Osteocyte (in vitro differentiated cells): Measurements from ENCODE around the gene CSMD2. TPM values are rescaled to one million over a fixed set of nuclear protein-coding genes. Genes with fewer than 3 reads are reported as not detected.

Source experiments
- DNase-seq: peaks from one replicate; pipeline ENCODE4 v3.0.0; 2021; ENCODE audit warnings: mixed read lengths; ENCODE audit not compliant: unreplicated experiment; ENCODE audit errors: extremely low spot score
- H3K27ac Mint-ChIP-seq: one replicate; pipeline ENCODE4 v1.8.0; 2021; ENCODE audit warnings: mild to moderate bottlenecking, mixed read lengths; ENCODE audit not compliant: unreplicated experiment
- H3K27me3 Mint-ChIP-seq: one replicate; pipeline ENCODE4 v1.8.0; 2021; ENCODE audit warnings: mixed read lengths; ENCODE audit not compliant: unreplicated experiment
- H3K36me3 Mint-ChIP-seq: one replicate; pipeline ENCODE4 v1.8.0; 2021; ENCODE audit warnings: mixed read lengths; ENCODE audit not compliant: unreplicated experiment
- H3K4me1 Mint-ChIP-seq: one replicate; pipeline ENCODE4 v1.8.0; 2021; ENCODE audit warnings: mixed read lengths; ENCODE audit not compliant: unreplicated experiment
- H3K4me3 Mint-ChIP-seq: one replicate; pipeline ENCODE4 v1.8.0; 2021; ENCODE audit warnings: mild to moderate bottlenecking, moderate library complexity, mixed read lengths; ENCODE audit not compliant: unreplicated experiment
- H3K9me3 Mint-ChIP-seq: one replicate; pipeline ENCODE4 v1.8.0; 2021; ENCODE audit warnings: mixed read lengths; ENCODE audit not compliant: unreplicated experiment
- CTCF ChIP-seq: fragments of 200-600 bp; sonication (generic); IDR thresholded peaks from 2 replicates; pipeline ENCODE4 v1.5.0; 2021; ENCODE audit warnings: antibody characterized with exemption, mild to moderate bottlenecking, moderate library complexity
- total RNA-seq: library from RNA; stranded (reverse); gene quantifications from 2 replicates; pipeline ENCODE4 v1.2.1, GENCODE V29; 2021

The CSMD2 gene
- total RNA-seq, 1 donor from 2014 or later = not detected

DNA sequence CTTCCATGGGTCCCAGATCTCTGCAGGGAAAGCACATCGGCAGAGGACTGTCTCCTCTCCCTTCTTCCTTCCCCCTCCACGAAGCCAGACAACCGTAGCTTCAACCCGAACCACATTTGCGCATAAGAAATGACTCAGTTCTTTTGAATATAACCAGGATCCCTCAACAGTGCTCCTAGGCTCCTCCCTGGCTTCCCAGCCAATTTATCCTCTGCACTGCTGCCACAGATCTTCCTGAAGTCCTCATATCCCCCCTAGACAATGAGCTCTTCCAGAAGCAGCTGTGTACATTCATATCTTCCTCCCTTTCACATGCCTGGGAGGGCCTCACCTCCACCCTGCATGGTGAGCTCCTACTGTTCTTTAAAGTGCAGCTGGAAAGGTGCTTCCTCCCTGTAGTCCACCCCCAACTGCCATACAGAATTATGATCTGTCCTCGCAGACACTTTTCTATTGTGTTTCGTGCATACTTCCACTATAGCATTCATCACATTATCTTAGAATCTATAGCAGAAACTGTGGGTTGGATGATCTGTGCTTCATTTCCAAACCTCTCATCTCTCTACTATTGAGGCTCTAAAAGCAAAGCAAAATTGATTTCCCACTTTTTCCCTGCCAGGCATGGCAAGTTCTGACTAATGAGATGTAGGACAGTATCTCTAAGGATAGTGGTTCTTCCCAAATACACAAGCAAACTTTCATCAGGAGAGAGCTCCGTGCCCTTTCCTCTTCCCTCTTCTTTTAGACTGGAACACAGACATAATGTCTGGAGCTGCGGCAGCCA lies 480.4 kb downstream of the CSMD2 start:
- Mint-ChIP-seq H3K27me3 (no peaks in the 10 kb centered on the region), H3K4me3 (no peak overlapping the region), H3K36me3 (no peaks in the 10 kb centered on the region), H3K27ac (no peak overlapping the region), H3K9me3 (no peaks in the 10 kb centered on the region), H3K4me1 (no peaks in the 10 kb centered on the region)
- TF ChIP-seq CTCF = no peak
- DNase-seq = no peak

GRCh38 chr1:33683913-33684312 lies 481.1 kb downstream of the CSMD2 start:
- Mint-ChIP-seq H3K36me3 (no peaks in the 10 kb centered on the region), H3K4me1 (no peaks in the 10 kb centered on the region), H3K27ac (no peak overlapping the region), H3K27me3 (no peaks in the 10 kb centered on the region), H3K9me3 (no peaks in the 10 kb centered on the region), H3K4me3 (no peak overlapping the region)
- DNase-seq = peak; percentile 66
- no peak for TF ChIP-seq CTCF

GRCh38 chr1:33682371-33682770 lies 482.7 kb downstream of the CSMD2 start:
- Mint-ChIP-seq H3K4me3 (no peak overlapping the region), H3K27ac (no peak overlapping the region), H3K27me3 (no peaks in the 10 kb centered on the region), H3K4me1 (no peaks in the 10 kb centered on the region), H3K36me3 (no peaks in the 10 kb centered on the region), H3K9me3 (no peaks in the 10 kb centered on the region)
- TF ChIP-seq CTCF = no peak
- no peak for DNase-seq

DNA sequence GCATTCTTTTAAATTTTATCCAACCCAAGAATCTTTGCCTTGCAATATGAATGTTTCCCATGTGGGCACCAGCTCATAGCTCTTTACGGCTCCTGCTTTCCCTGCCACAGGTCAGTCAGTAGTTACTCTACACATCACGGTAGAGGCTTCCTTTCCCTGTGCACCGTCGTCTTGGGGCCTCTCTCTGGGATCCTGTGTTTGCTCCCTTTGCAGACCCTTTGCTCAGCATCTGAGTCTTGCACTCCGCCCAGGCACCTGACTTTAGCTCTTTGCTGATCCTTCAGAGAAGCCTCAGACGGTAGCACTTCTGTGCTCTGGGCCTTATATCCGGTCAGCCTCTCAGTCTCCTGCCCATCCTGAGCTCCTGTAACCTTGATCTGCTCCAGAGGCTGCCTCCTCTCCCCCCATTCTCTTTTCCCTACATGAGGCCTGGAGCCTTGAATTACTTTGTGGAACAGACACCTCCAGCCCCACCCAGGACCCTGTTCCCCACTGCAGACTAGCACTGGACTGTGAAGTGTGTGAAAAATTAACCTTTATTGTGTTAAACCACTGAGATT lies 484.7 kb downstream of the CSMD2 start:
- Mint-ChIP-seq H3K27ac (no peak overlapping the region), H3K9me3 (no peaks in the 10 kb centered on the region), H3K4me1 (no peaks in the 10 kb centered on the region), H3K4me3 (no peak overlapping the region), H3K36me3 (no peaks in the 10 kb centered on the region), H3K27me3 (no peaks in the 10 kb centered on the region)
- TF ChIP-seq CTCF = no peak
- peak; percentile 80 for DNase-seq

DNA sequence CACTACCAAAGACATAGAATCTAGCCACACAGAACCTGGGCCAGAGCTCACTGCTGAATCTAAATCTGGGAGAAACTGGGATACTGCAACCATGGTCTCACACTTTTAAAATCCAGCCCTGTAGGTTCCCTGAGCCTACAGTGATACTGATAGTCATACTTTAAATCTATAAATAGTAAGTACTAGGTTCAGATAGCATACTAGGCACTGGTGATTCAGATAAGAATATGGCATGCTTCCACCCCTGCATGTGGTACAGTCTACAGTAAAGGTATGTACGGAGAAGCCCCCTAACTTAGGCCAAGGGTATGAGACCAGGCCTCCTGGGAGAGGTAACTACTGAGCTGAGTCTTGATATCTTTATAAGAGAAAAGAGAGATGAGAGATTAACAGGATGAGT lies 494.5 kb downstream of the CSMD2 start:
- Mint-ChIP-seq H3K4me1 (no peaks in the 10 kb centered on the region), H3K4me3 (no peak overlapping the region), H3K27ac (no peak overlapping the region), H3K27me3 (no peaks in the 10 kb centered on the region), H3K36me3 (no peaks in the 10 kb centered on the region), H3K9me3 (peaks cover 22% of the 10 kb centered on the region)
- peak; percentile 19 for DNase-seq
- TF ChIP-seq CTCF = no peak
